GM23248 (cell line): ENCODE measurements around the gene NUP214.

Experiments
- EZH2 ChIP-seq: fragments of 200-600 bp; sonication (generic); IDR thresholded peaks from 2 replicates; pipeline ENCODE4 v1.6.1; 2018; ENCODE audit warnings: antibody characterized with exemption, mild to moderate bottlenecking; ENCODE audit not compliant: insufficient read depth, poor library complexity, severe bottlenecking
- EZH2phosphoT487 ChIP-seq: fragments of 200-600 bp; sonication (generic); IDR thresholded peaks from 2 replicates; pipeline ENCODE4 v1.6.1; 2018; ENCODE audit warnings: antibody characterized with exemption, moderate library complexity, mild to moderate bottlenecking, low read depth; ENCODE audit not compliant: insufficient read depth

- no peak for TF ChIP-seq EZH2
- no peak for TF ChIP-seq EZH2phosphoT487
These were observed 52.5 kb downstream of the NUP214 start for GRCh38 chr9:131177898-131178297.
